Thymus (tissue), 14 donors: ENCODE results near the gene TXNDC5. TPM values are rescaled to one million over a fixed set of nuclear protein-coding genes. Genes with fewer than 3 reads are reported as not detected.

ENCODE experiments used
- DNase-seq, 9 donors: peaks; one replicate each; pipeline ENCODE4 v3.0.0-alpha.2; 2013; ENCODE audit warnings: low spot score in 9 of 9, low read depth in 6 of 9, missing footprints in 1 of 9
- H3K27ac ChIP-seq, 2 donors: one replicate each; pipeline ENCODE4 v1.5.1; 2013; ENCODE audit warnings: control low read depth in 1 of 2, low read depth in 1 of 2, low read length in 1 of 2, mild to moderate bottlenecking in 1 of 2, moderate library complexity in 1 of 2
- H3K27me3 ChIP-seq, 2 donors: one replicate each; pipeline ENCODE4 v1.5.1; 2013; ENCODE audit warnings: low read length in 1 of 2; ENCODE audit not compliant: control insufficient read depth in 2 of 2, insufficient read depth in 1 of 2
- H3K36me3 ChIP-seq, 2 donors: one replicate each; pipeline ENCODE4 v1.5.1; 2013; ENCODE audit warnings: low read length in 1 of 2, mild to moderate bottlenecking in 1 of 2, moderate library complexity in 1 of 2; ENCODE audit not compliant: control insufficient read depth in 2 of 2, insufficient read depth in 2 of 2
- H3K4me1 ChIP-seq, 2 donors: one replicate each; pipeline ENCODE4 v1.5.1; 2013; ENCODE audit warnings: low read length in 2 of 2; ENCODE audit not compliant: control insufficient read depth in 2 of 2, insufficient read depth in 2 of 2
- H3K4me3 ChIP-seq, 2 donors: one replicate each; pipeline ENCODE4 v1.5.1; 2013; ENCODE audit warnings: low read length in 2 of 2, control low read depth in 1 of 2, mild to moderate bottlenecking in 1 of 2
- H3K9me3 ChIP-seq, 2 donors: one replicate each; pipeline ENCODE4 v1.5.1; 2013; ENCODE audit warnings: low read length in 1 of 2, mild to moderate bottlenecking in 1 of 2; ENCODE audit not compliant: control insufficient read depth in 2 of 2, insufficient read depth in 1 of 2
- WGBS: extraction: QIAGEN DNeasy Blood & Tissue Kit; methylation state at CpG from one replicate; pipeline ENCODE4 v1.1.7; 2013; 5-methylcytosine and 5-hydroxymethylcytosine counted together
- long read RNA-seq, 10 donors: transcript quantifications; one replicate each; lab custom pipeline, GENCODE V29; 2026
- polyA plus RNA-seq: library from polyadenylated mRNA; stranded (reverse); fragments of 200-250 nt; gene quantifications from one replicate; pipeline ENCODE4 v1.2.3, GENCODE V29; 2013
- total RNA-seq: library from RNA; stranded (reverse); fragments of 120-200 nt; gene quantifications from one replicate; pipeline ENCODE4 v1.2.4, GENCODE V29; 2013
- donor health status: healthy.

The TXNDC5 gene
- total RNA-seq: 36.9 TPM
- polyA plus RNA-seq: 25.3 TPM
- long read RNA-seq, donor 1, partial matches to known transcripts: 0 of 2 reads
- long read RNA-seq, donor 1, other reads (novel, unspliced or antisense): 0 of 2 reads
- long read RNA-seq, donor 2: 0 reads
- long read RNA-seq, donor 3, transcript TXNDC5-201 (10 exons, 2,964 nt): major isoform, 11 of 12 reads
- long read RNA-seq, donor 3, partial matches to known transcripts: 0 of 12 reads
- long read RNA-seq, donor 3, other reads (novel, unspliced or antisense): 0 of 12 reads
- long read RNA-seq, donor 4, transcript TXNDC5-201 (10 exons, 2,964 nt): major isoform, 10 of 10 reads
- long read RNA-seq, donor 4, partial matches to known transcripts: 0 of 10 reads
- long read RNA-seq, donor 4, other reads (novel, unspliced or antisense): 0 of 10 reads
- long read RNA-seq, donor 5, transcript TXNDC5-201 (10 exons, 2,964 nt): major isoform, 14 of 14 reads
- long read RNA-seq, donor 5, partial matches to known transcripts: 0 of 14 reads
- long read RNA-seq, donor 5, other reads (novel, unspliced or antisense): 0 of 14 reads
- long read RNA-seq, donor 6, transcript TXNDC5-201 (10 exons, 2,964 nt): major isoform, 11 of 11 reads
- long read RNA-seq, donor 6, partial matches to known transcripts: 0 of 11 reads
- long read RNA-seq, donor 6, other reads (novel, unspliced or antisense): 0 of 11 reads
- long read RNA-seq, donor 7, transcript TXNDC5-201 (10 exons, 2,964 nt): major isoform, 8 of 8 reads
- long read RNA-seq, donor 7, partial matches to known transcripts: 0 of 8 reads
- long read RNA-seq, donor 7, other reads (novel, unspliced or antisense): 0 of 8 reads
- long read RNA-seq, donor 8, transcript TXNDC5-201 (10 exons, 2,964 nt): major isoform, 7 of 7 reads
- long read RNA-seq, donor 8, partial matches to known transcripts: 0 of 7 reads
- long read RNA-seq, donor 8, other reads (novel, unspliced or antisense): 0 of 7 reads
- long read RNA-seq, donor 9, transcript TXNDC5-201 (10 exons, 2,964 nt): major isoform, 8 of 8 reads
- long read RNA-seq, donor 9, partial matches to known transcripts: 0 of 8 reads
- long read RNA-seq, donor 9, other reads (novel, unspliced or antisense): 0 of 8 reads
- long read RNA-seq, donor 10, transcript TXNDC5-201 (10 exons, 2,964 nt): major isoform, 11 of 11 reads
- long read RNA-seq, donor 10, partial matches to known transcripts: 0 of 11 reads
- long read RNA-seq, donor 10, other reads (novel, unspliced or antisense): 0 of 11 reads

DNA sequence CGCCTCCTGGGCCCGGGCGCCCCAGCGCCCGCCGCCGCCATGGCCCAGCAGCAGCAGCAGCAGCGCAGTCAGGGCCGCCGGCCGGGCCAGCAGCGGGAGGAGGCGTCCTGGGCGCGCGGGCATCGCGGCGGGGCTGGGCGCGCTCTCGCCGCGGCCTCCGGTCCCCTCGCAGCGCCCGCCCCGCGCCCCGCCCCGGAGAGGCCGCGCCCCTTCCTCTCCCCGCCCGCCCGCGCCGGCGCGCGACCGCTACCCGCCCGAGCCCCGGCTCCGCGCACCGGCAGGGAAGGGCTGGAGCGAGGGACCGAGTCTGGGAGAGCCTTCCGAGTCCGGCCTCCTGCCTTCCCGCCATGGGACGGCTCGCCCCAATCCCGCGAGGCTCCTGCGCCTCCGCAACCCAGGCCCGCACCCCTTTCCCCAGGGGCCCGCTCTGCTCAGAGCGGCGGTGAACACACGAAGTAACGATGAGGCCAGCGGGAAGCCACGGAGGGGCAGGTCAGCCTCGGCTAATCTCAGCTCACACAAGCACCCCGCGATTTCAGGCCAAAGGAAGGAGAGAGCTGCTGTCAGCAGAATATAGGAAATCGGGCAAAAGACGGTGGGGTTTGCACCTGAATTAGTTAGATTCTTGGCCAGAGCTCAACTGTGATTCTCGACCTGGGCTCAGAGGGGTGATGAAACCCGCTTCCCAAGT, at the start of gene TXNDC5:
TXNDC5 (minus strand) TSS at position 135 of the 691 bp plus-strand sequence; CDS start at position 123, 12 bp downstream.
- H3K27ac ChIP-seq: peak within 1 kb of the TSS in 1 of 2 donors; percentile 68
- H3K4me1 ChIP-seq: peaks cover 0 to 14% of the 10 kb centered on the region in 2 donors
- H3K4me3 ChIP-seq: peak within 1 kb of the TSS; percentile 59 to 75
- H3K9me3 ChIP-seq: peaks cover 0 to 4% of the 10 kb centered on the region in 2 donors
- DNase-seq: peak in 7 of 9 donors; percentile 10 to 73 (median 50)
- WGBS: 3% methylated on average over 74 of the region's 75 CpGs
- H3K36me3 ChIP-seq: no peaks in the 10 kb centered on the region
- H3K27me3 ChIP-seq: peaks cover 2 to 18% of the 10 kb centered on the region in 2 donors

DNA sequence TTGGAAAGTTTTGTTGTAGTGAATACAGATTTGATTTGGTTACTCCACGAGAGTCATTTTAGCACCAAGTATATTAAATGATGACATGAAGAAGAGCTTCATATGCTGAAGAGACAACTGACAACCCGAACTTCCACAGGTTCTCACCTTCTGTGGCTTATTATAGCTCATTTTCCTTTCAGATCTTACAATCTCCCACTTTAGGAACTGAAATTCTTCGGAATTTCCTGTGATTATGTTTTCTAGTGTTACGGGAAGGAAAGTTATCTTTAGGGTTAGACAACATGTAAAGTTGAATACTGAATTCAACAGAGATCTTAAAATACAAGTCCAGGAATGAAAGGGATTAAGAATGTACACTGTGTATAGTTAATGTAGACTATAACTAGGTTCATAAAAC, 49.6 kb upstream of the TXNDC5 start:
- H3K4me3 ChIP-seq: no peak overlapping the region
- 79% methylated on average over 4 of the region's 4 CpGs for WGBS
- H3K4me1 ChIP-seq: no peaks in the 10 kb centered on the region
- no peaks in the 10 kb centered on the region for H3K9me3 ChIP-seq
- no peaks in the 10 kb centered on the region for H3K27me3 ChIP-seq
- no peaks in the 10 kb centered on the region for H3K36me3 ChIP-seq
- no peak overlapping the region for H3K27ac ChIP-seq
- DNase-seq: no peak

- H3K27ac ChIP-seq: no peak overlapping the region
- no peaks in the 10 kb centered on the region for H3K36me3 ChIP-seq
- no peak for DNase-seq
- no peak overlapping the region for H3K4me3 ChIP-seq
- no peaks in the 10 kb centered on the region for H3K27me3 ChIP-seq
- no peaks in the 10 kb centered on the region for H3K9me3 ChIP-seq
- H3K4me1 ChIP-seq: no peaks in the 10 kb centered on the region
- 93% methylated on average over 4 of the region's 4 CpGs for WGBS
These were observed 48.9 kb upstream of the TXNDC5 start for GRCh38 chr6:7959453-7959852.

GRCh38 chr6:7958464-7958863, 47.9 kb upstream of the TXNDC5 start:
- Histone ChIP-seq H3K27ac (no peak overlapping the region), H3K27me3 (no peaks in the 10 kb centered on the region), H3K4me1 (no peaks in the 10 kb centered on the region), H3K4me3 (no peak overlapping the region), H3K9me3 (no peaks in the 10 kb centered on the region), H3K36me3 (no peaks in the 10 kb centered on the region)
- DNase-seq: no peak
- 50% methylated on average over 1 of the region's 1 CpG for WGBS

GRCh38 chr6:7956257-7956656, 45.7 kb upstream of the TXNDC5 start:
- H3K4me1 ChIP-seq: no peaks in the 10 kb centered on the region
- no peaks in the 10 kb centered on the region for H3K27me3 ChIP-seq
- H3K4me3 ChIP-seq: no peak overlapping the region
- H3K36me3 ChIP-seq: no peaks in the 10 kb centered on the region
- DNase-seq: no peak
- H3K27ac ChIP-seq: no peak overlapping the region
- 100% methylated on average over 1 of the region's 1 CpG for WGBS
- H3K9me3 ChIP-seq: no peaks in the 10 kb centered on the region

GRCh38 chr6:7954477-7955200, 44.1 kb upstream of the TXNDC5 start:
- no peak overlapping the region for H3K4me3 ChIP-seq
- no peaks in the 10 kb centered on the region for H3K4me1 ChIP-seq
- H3K27ac ChIP-seq: no peak overlapping the region
- no peaks in the 10 kb centered on the region for H3K36me3 ChIP-seq
- H3K27me3 ChIP-seq: no peaks in the 10 kb centered on the region
- WGBS: 98% methylated on average over 4 of the region's 4 CpGs
- H3K9me3 ChIP-seq: no peaks in the 10 kb centered on the region
- no peak for DNase-seq

DNA sequence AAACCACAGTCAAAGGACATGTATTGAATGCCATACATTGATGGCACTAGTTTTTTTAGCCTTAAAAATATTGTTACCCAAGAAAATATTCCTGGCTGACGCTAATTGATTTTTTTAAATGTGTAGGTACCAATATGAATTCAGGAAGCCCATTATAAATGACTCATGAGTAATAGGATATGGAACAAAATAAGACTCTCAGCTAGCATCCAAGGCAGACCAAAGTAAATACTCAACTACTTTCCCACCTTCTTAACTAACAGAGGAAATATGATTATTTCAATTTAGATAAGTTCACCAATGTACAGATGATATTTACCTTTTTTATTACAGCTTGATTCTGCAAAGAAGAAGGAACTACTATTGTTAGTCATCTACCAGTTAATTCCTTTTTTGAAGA, 43.2 kb upstream of the TXNDC5 start:
- H3K4me1 ChIP-seq: no peaks in the 10 kb centered on the region
- no peaks in the 10 kb centered on the region for H3K9me3 ChIP-seq
- no peaks in the 10 kb centered on the region for H3K27me3 ChIP-seq
- H3K36me3 ChIP-seq: no peaks in the 10 kb centered on the region
- H3K4me3 ChIP-seq: no peak overlapping the region
- no peak overlapping the region for H3K27ac ChIP-seq
- DNase-seq: no peak
- 90% methylated on average over 1 of the region's 1 CpG for WGBS

DNA sequence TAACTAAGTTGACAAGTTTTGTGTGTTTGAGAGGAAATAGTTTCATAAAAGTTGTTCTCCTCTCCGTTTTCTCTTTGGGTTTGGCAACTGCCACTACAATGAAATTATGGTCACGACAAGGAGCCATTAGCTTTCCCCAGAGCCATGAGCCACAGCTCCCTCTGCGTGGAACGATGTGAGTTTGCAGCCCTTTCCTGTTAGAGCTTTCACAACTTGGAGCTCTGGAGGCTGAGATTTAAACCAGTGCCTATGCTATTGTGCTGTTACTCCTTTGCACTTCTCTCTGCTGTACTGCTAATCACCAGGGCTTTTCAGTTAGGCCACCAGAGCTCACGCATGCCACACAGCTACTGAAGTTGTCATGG, 29.3 kb upstream of the TXNDC5 start:
- Histone ChIP-seq H3K36me3 (no peaks in the 10 kb centered on the region), H3K9me3 (no peaks in the 10 kb centered on the region), H3K27me3 (no peaks in the 10 kb centered on the region), H3K4me1 (no peaks in the 10 kb centered on the region), H3K4me3 (no peak overlapping the region), H3K27ac (no peak overlapping the region)
- DNase-seq: no peak
- WGBS: 90% methylated on average over 5 of the region's 5 CpGs
